Prostate gland (tissue), 2 donors: Measurements from ENCODE around the gene USP32. TPM values are rescaled to one million over a fixed set of nuclear protein-coding genes. Genes with fewer than 3 reads are reported as not detected.

ENCODE experiments used
- DNase-seq: peaks from one replicate; pipeline ENCODE4 v3.0.0-alpha.2; 2019; ENCODE audit warnings: low spot score
- H3K27ac ChIP-seq, 2 donors: fragments of 200-600 bp; sonication (generic); 2 replicates each; pipeline ENCODE4 v1.5.1; 2017 to 2019
- H3K27me3 ChIP-seq: fragments of 200-600 bp; sonication (generic); replicated peaks from 2 replicates; pipeline ENCODE4 v1.5.1; 2019; ENCODE audit not compliant: insufficient read depth
- H3K36me3 ChIP-seq, 2 donors: fragments of 200-600 bp; sonication (generic); 1 replicate in 1 of 2; 2 replicates in 1 of 2; pipeline versions ENCODE4 v1.5.1 to v1.8.1; 2017 to 2019
- H3K4me1 ChIP-seq: fragments of 200-600 bp; sonication (generic); replicated peaks from 2 replicates; pipeline ENCODE4 v1.5.1; 2019
- H3K4me3 ChIP-seq, 2 donors: fragments of 200-600 bp; sonication (generic); 2 replicates each; pipeline ENCODE4 v1.5.1; 2017 to 2019
- H3K9me3 ChIP-seq: fragments of 200-600 bp; sonication (generic); 2 replicates; pipeline ENCODE4 v1.5.1; 2017
- POLR2A ChIP-seq: fragments of 450-650 bp; IDR thresholded peaks from one replicate; pipeline ENCODE4 v1.6.1; 2016; ENCODE audit warnings: antibody characterized with exemption, mild to moderate bottlenecking
- POLR2AphosphoS5 ChIP-seq: sonication (generic); formaldehyde crosslinking; IDR thresholded peaks from one replicate; pipeline ENCODE4 v1.6.1; 2017; ENCODE audit warnings: antibody characterized with exemption
- WGBS: methylation state at CpG from one replicate; pipeline ENCODE4 v1.1.5; 2018; 5-methylcytosine and 5-hydroxymethylcytosine counted together
- intact Hi-C: fragments of 100-400 bp; cut with DNase I; formaldehyde crosslinking; loops from one replicate; pipeline ENCODE4 v1.14.2; 2022
- total RNA-seq, 2 donors: library from RNA; depleted of rRNA; stranded (reverse); fragments of >200 nt; gene quantifications; one replicate each; pipeline ENCODE4 v1.1.0, GENCODE V29; 2016
- TF ChIP-seq, protein P1 (sequence below), 4 experiments: fragments of 200-600 bp in 2 of 4; fragments of 450-650 bp in 2 of 4; sonication (generic) in 2 of 4; IDR thresholded peaks; 1 replicate in 3 of 4; 2 replicates in 1 of 4; pipeline ENCODE4 v1.5.1; 2016 to 2019; ENCODE audit warnings: antibody characterized with exemption in 4 of 4, mild to moderate bottlenecking in 2 of 4, moderate library complexity in 2 of 4

The USP32 gene
- total RNA-seq, 2 donors from 2014 or later = 21.8 to 59.3 TPM

DNA sequence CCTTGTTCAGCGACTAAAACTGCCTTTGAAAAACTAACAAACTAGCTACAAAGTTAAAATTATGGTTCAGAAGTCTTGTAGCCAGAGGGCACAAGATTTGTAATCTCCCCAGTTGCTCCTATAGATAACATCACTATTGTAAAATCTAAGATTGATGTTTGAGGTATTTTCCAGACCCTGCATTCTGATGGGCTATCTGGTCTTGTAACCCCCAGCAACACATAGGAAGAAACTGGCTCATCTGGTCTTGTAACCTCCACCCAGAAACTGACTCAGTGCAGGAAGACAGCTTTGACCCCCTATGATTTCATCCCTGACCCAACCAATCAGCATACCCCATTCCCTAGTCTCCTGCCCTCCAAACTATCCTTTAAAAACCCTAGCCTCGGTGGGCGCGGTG is 18.1 kb upstream of the USP32 start:
- H3K27me3 ChIP-seq = no peaks in the 10 kb centered on the region
- no peaks in the 10 kb centered on the region for H3K4me1 ChIP-seq
- 86% methylated on average over 4 of the region's 4 CpGs for WGBS
- no peak for DNase-seq
- TF ChIP-seq POLR2A = no peak
- TF ChIP-seq, protein P1, sequence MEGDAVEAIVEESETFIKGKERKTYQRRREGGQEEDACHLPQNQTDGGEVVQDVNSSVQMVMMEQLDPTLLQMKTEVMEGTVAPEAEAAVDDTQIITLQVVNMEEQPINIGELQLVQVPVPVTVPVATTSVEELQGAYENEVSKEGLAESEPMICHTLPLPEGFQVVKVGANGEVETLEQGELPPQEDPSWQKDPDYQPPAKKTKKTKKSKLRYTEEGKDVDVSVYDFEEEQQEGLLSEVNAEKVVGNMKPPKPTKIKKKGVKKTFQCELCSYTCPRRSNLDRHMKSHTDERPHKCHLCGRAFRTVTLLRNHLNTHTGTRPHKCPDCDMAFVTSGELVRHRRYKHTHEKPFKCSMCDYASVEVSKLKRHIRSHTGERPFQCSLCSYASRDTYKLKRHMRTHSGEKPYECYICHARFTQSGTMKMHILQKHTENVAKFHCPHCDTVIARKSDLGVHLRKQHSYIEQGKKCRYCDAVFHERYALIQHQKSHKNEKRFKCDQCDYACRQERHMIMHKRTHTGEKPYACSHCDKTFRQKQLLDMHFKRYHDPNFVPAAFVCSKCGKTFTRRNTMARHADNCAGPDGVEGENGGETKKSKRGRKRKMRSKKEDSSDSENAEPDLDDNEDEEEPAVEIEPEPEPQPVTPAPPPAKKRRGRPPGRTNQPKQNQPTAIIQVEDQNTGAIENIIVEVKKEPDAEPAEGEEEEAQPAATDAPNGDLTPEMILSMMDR (IDR thresholded peaks at IDR 0.05) = no peak
- TF ChIP-seq POLR2AphosphoS5 = no peak
- no peaks in the 10 kb centered on the region for H3K9me3 ChIP-seq
- H3K4me3 ChIP-seq = no peak overlapping the region
- no peaks in the 10 kb centered on the region for H3K36me3 ChIP-seq
- no peak overlapping the region for H3K27ac ChIP-seq
- intact Hi-C loops = no loop called here

DNA sequence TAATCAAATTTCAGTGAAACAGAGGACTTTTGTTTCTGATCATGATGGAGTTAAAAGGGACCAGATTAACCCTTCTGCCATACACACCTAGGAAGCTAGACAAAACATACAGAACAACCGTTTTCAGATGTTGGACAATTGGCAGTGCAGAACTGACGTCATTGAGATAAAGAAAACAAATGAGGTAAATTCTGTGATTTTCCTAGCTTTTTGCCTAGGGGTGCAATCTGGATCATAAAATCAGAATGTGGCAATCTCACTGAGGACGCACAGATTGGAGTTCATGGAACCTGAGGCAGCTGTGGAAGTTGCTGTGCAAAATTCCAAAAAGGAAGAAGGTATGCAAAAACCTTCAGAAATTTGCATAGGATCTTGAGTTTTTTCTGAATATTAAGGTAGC is 15.0 kb upstream of the USP32 start:
- intact Hi-C loops = no loop called here
- Histone ChIP-seq H3K4me3 (no peak overlapping the region), H3K36me3 (no peaks in the 10 kb centered on the region), H3K9me3 (no peaks in the 10 kb centered on the region), H3K27me3 (no peaks in the 10 kb centered on the region), H3K27ac (no peak overlapping the region), H3K4me1 (no peaks in the 10 kb centered on the region)
- TF ChIP-seq POLR2A (no peak), POLR2AphosphoS5 (no peak)
- TF ChIP-seq, protein P1 (IDR thresholded peaks at IDR 0.05) = no peak
- no peak for DNase-seq
- 76% methylated on average over 3 of the region's 3 CpGs for WGBS

DNA sequence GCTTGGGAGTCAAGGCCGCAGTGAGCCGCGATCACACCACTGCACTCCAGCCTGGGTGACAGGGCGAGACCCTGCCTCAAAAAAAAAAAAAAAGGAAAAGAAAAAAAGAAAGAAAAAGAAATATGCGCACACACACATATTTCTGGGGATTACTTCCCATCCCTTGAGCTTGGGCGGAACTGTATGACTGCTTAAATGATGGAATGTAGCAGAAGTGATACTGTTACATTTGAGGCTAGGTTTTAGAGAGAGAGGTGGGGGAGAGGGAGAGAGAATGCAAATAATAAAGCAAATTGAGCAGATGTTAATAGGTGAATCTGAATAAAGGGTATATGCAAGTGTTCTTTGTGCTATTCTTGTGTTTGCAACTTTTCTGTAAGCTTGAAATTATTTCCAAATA is 12.0 kb upstream of the USP32 start:
- intact Hi-C loops = no loop called here
- Histone ChIP-seq H3K36me3 (no peaks in the 10 kb centered on the region), H3K27ac (no peak overlapping the region), H3K27me3 (no peaks in the 10 kb centered on the region), H3K4me3 (no peak overlapping the region), H3K4me1 (no peaks in the 10 kb centered on the region), H3K9me3 (no peaks in the 10 kb centered on the region)
- no peak for DNase-seq
- 88% methylated on average over 6 of the region's 6 CpGs for WGBS
- TF ChIP-seq, protein P1 (IDR thresholded peaks at IDR 0.05) = no peak
- TF ChIP-seq POLR2A (no peak), POLR2AphosphoS5 (no peak)

DNA sequence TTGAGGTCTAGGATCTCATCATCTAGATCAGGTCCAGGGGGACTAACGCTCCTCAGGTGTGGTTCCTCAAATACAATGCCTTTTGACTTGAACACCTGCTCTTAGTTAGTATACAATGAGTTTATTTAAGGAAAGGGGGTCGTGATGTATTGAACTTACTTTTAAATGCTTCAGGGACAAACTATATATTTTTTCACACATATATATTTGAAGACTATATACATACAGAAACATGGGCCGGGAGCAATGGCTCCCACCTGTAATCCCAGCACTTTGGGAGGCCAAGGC is 11.5 kb upstream of the USP32 start:
- TF ChIP-seq POLR2A (no peak), POLR2AphosphoS5 (no peak)
- TF ChIP-seq, protein P1 (IDR thresholded peaks at IDR 0.05) = no peak

DNA sequence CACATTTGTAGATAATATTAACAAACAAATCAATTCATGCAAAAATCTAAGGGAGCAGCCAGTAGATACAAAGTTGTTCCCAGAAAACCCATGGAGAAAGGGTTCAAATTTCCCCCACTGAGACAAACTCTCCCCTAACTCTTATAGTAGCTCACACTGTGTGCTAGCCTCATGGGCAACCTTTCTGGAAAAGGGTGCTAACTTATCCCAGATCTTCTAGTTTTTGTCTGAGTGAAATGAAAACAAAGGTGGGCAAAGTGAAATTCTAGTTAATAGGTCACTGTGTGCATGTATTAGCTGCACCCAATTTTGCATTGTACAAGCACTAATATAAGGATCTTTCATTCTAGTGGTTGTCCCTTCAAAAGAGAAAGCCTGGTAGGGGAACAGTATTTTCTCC is 9.9 kb upstream of the USP32 start:
- TF ChIP-seq, protein P1 (IDR thresholded peaks at IDR 0.05) = no peak
- no peak for TF ChIP-seq POLR2AphosphoS5
- TF ChIP-seq POLR2A = no peak
- Histone ChIP-seq H3K4me3 (no peak overlapping the region), H3K4me1 (no peaks in the 10 kb centered on the region), H3K27ac (no peak overlapping the region), H3K36me3 (no peaks in the 10 kb centered on the region), H3K27me3 (no peaks in the 10 kb centered on the region), H3K9me3 (no peaks in the 10 kb centered on the region)
- intact Hi-C loops = no loop called here
- DNase-seq = no peak

More for the DNA sequence above, 11.5 kb upstream of the USP32 start:
- no peak overlapping the region for H3K4me3 ChIP-seq
- WGBS = 89% methylated on average over 3 of the region's 3 CpGs
- H3K27me3 ChIP-seq = no peaks in the 10 kb centered on the region
- no peaks in the 10 kb centered on the region for H3K4me1 ChIP-seq
- no peaks in the 10 kb centered on the region for H3K36me3 ChIP-seq
- no peak overlapping the region for H3K27ac ChIP-seq
- intact Hi-C loops = no loop called here
- DNase-seq = no peak
- H3K9me3 ChIP-seq = no peaks in the 10 kb centered on the region
